HG03457 (cell line): Measurements from ENCODE around the gene UQCR10.
"Not testable (repeated sequence)": the region's sequence is repeated elsewhere in the genome, so short reads cannot be mapped to it uniquely, and the experiment has no call there.

ENCODE experiments used
- ATAC-seq: cut with Tn5 transposase; IDR thresholded peaks from one replicate; pipeline ENCODE4 v1.9.1; 2021; ENCODE audit warnings: moderate number of reproducible peaks; ENCODE audit not compliant: unreplicated experiment

UQCR10 gene

GRCh38 chr22:29735416-29735815 is 31.8 kb upstream of the UQCR10 start:
- no peak for ATAC-seq

GRCh38 chr22:29737251-29738117 is 29.7 kb upstream of the UQCR10 start:
- ATAC-seq: no peak

- ATAC-seq: no peak
Observed at GRCh38 chr22:29738118-29738815, 28.9 kb upstream of the UQCR10 start.

- no peak for ATAC-seq
Observed at GRCh38 chr22:29739346-29739875, 27.8 kb upstream of the UQCR10 start.

- no peak for ATAC-seq
Observed at GRCh38 chr22:29740216-29740615, 27.0 kb upstream of the UQCR10 start.

- ATAC-seq: no peak
Observed at GRCh38 chr22:29741926-29742325, 25.2 kb upstream of the UQCR10 start.

GRCh38 chr22:29742326-29742725 is 24.8 kb upstream of the UQCR10 start:
- no peak for ATAC-seq

GRCh38 chr22:29744902-29745301 is 22.3 kb upstream of the UQCR10 start:
- no peak for ATAC-seq

- no peak for ATAC-seq
Observed at GRCh38 chr22:29747832-29748231, 19.3 kb upstream of the UQCR10 start.

- ATAC-seq: no peak
Observed at GRCh38 chr22:29748248-29748893, 18.8 kb upstream of the UQCR10 start.

- no peak for ATAC-seq
Observed at GRCh38 chr22:29750029-29750428, 17.1 kb upstream of the UQCR10 start.

GRCh38 chr22:29750559-29751538 is 16.3 kb upstream of the UQCR10 start:
- no peak for ATAC-seq

GRCh38 chr22:29751669-29752068 is 15.5 kb upstream of the UQCR10 start:
- no peak for ATAC-seq

- ATAC-seq: no peak
Observed at GRCh38 chr22:29753808-29754657, 13.1 kb upstream of the UQCR10 start.

GRCh38 chr22:29754658-29755395 is 12.3 kb upstream of the UQCR10 start:
- not testable (repeated sequence) for ATAC-seq

- no peak for ATAC-seq
Observed at GRCh38 chr22:29755889-29756288, 11.3 kb upstream of the UQCR10 start.

GRCh38 chr22:29756341-29756740 is 10.8 kb upstream of the UQCR10 start:
- ATAC-seq: no peak

GRCh38 chr22:29757096-29757495 is 10.1 kb upstream of the UQCR10 start:
- no peak for ATAC-seq
